ENCODE data around the gene DHRSX.
"Not testable (repeated sequence)": the region's sequence is repeated elsewhere in the genome, so short reads cannot be mapped to it uniquely, and the experiment has no call there.

DHRSX gene

GRCh38 chrX:2471641-2472040 lies 29.1 kb downstream of the DHRSX start:
- Histone ChIP-seq H3K27me3 (replicated peaks; ENCODE audit: control insufficient read depth, insufficient read depth, low read length) (no peaks in the 10 kb centered on the region), H3K36me3 (ENCODE audit: control insufficient read depth, insufficient read depth, low read length) (no peaks in the 10 kb centered on the region; the same call in none of the 2 replicates), H3K4me3 (replicated peaks; ENCODE audit: low read depth, low read length) (no peak overlapping the region)
- no peak for TF ChIP-seq CTCF (IDR thresholded peaks at IDR 0.05; ENCODE audit: insufficient read depth, low read length, poor library complexity, severe bottlenecking)
- no peak for DNase-seq (ENCODE audit: extremely low read depth, insufficient read length)

GRCh38 chrX:2471126-2471525 lies 29.6 kb downstream of the DHRSX start:
- DNase-seq (ENCODE audit: extremely low read depth, insufficient read length); H3K4me3 ChIP-seq (replicated peaks; ENCODE audit: low read depth, low read length); H3K36me3 ChIP-seq (ENCODE audit: control insufficient read depth, insufficient read depth, low read length); H3K27me3 ChIP-seq (replicated peaks; ENCODE audit: control insufficient read depth, insufficient read depth, low read length): not testable (repeated sequence)

- H3K27me3 ChIP-seq (replicated peaks; ENCODE audit: control insufficient read depth, insufficient read depth, low read length); H3K4me3 ChIP-seq (replicated peaks; ENCODE audit: low read depth, low read length); DNase-seq (ENCODE audit: extremely low read depth, insufficient read length); H3K36me3 ChIP-seq (ENCODE audit: control insufficient read depth, insufficient read depth, low read length): not testable (repeated sequence)
These were observed 30.9 kb downstream of the DHRSX start for GRCh38 chrX:2469852-2470251.

GRCh38 chrX:2469196-2469685 lies 31.5 kb downstream of the DHRSX start:
- no peak for DNase-seq (ENCODE audit: extremely low read depth, insufficient read length)

GRCh38 chrX:2468261-2469195 lies 32.2 kb downstream of the DHRSX start:
- DNase-seq (ENCODE audit: extremely low read depth, insufficient read length): no peak

More at GRCh38 chrX:2469196-2469685, 31.5 kb downstream of the DHRSX start:
- no peak for TF ChIP-seq CTCF (IDR thresholded peaks at IDR 0.05; ENCODE audit: insufficient read depth, low read length, poor library complexity, severe bottlenecking)
- Histone ChIP-seq H3K4me3 (replicated peaks; ENCODE audit: low read depth, low read length) (no peak overlapping the region), H3K27me3 (replicated peaks; ENCODE audit: control insufficient read depth, insufficient read depth, low read length) (no peaks in the 10 kb centered on the region), H3K36me3 (ENCODE audit: control insufficient read depth, insufficient read depth, low read length) (no peaks in the 10 kb centered on the region; the same call in 1 of the 2 replicates)

GRCh38 chrX:2466876-2467656 lies 33.7 kb downstream of the DHRSX start:
- no peak for DNase-seq (ENCODE audit: extremely low read depth, insufficient read length)
- no peak for TF ChIP-seq CTCF (IDR thresholded peaks at IDR 0.05; ENCODE audit: insufficient read depth, low read length, poor library complexity, severe bottlenecking)
- no peak overlapping the region for H3K4me3 ChIP-seq (replicated peaks; ENCODE audit: low read depth, low read length)
- no peaks in the 10 kb centered on the region; the same call in 1 of the 2 replicates for H3K36me3 ChIP-seq (ENCODE audit: control insufficient read depth, insufficient read depth, low read length)
- H3K27me3 ChIP-seq (replicated peaks; ENCODE audit: control insufficient read depth, insufficient read depth, low read length): no peaks in the 10 kb centered on the region

More at GRCh38 chrX:2468261-2469195, 32.2 kb downstream of the DHRSX start:
- H3K4me3 ChIP-seq (replicated peaks; ENCODE audit: low read depth, low read length): no peak overlapping the region
- no peaks in the 10 kb centered on the region for H3K27me3 ChIP-seq (replicated peaks; ENCODE audit: control insufficient read depth, insufficient read depth, low read length)
- no peaks in the 10 kb centered on the region; the same call in 1 of the 2 replicates for H3K36me3 ChIP-seq (ENCODE audit: control insufficient read depth, insufficient read depth, low read length)
- no peak for TF ChIP-seq CTCF (IDR thresholded peaks at IDR 0.05; ENCODE audit: insufficient read depth, low read length, poor library complexity, severe bottlenecking)
